Stomach (tissue), 9 donors: ENCODE data around the gene CHI3L1. TPM values are rescaled to one million over a fixed set of nuclear protein-coding genes. Genes with fewer than 3 reads are reported as not detected.

Source experiments
- DNase-seq, 2 donors: peaks; one replicate each; pipeline versions ENCODE4 v3.0.0 to v3.0.0-alpha.2; 2013 to 2019
- H3K27ac ChIP-seq, 5 donors: fragments of 200-600 bp in 4 of 5; sonication (generic) in 4 of 5; one replicate each; pipeline ENCODE4 v1.5.1; 2013 to 2019; ENCODE audit warnings: mild to moderate bottlenecking in 1 of 5, moderate library complexity in 1 of 5
- H3K27me3 ChIP-seq, 3 donors: fragments of 200-600 bp; sonication (generic); one replicate each; pipeline ENCODE4 v1.5.1; 2017 to 2019; ENCODE audit warnings: mixed run types in 1 of 3
- H3K36me3 ChIP-seq, 4 donors: fragments of 200-600 bp; sonication (generic); 1 replicate in 3 of 4; 2 replicates in 1 of 4; pipeline ENCODE4 v1.5.1; 2016 to 2019
- H3K4me1 ChIP-seq, 4 donors: fragments of 200-600 bp; sonication (generic); one replicate each; pipeline ENCODE4 v1.5.1; 2016 to 2019
- H3K4me3 ChIP-seq, 4 donors: fragments of 200-600 bp; sonication (generic) in 3 of 4; one replicate each; pipeline ENCODE4 v1.5.1; 2016 to 2019; ENCODE audit warnings: mild to moderate bottlenecking in 1 of 4
- H3K9me3 ChIP-seq, 4 donors: fragments of 200-600 bp; sonication (generic); one replicate each; pipeline ENCODE4 v1.5.1; 2016 to 2019
- EP300 ChIP-seq: sonication (generic); formaldehyde crosslinking; IDR thresholded peaks from one replicate; pipeline ENCODE4 v1.6.1; 2017; ENCODE audit warnings: antibody characterized with exemption
- POLR2A ChIP-seq, 4 donors: fragments of 450-650 bp; IDR thresholded peaks; one replicate each; pipeline ENCODE4 v1.6.1; 2016; ENCODE audit warnings: antibody characterized with exemption in 4 of 4, control low read depth in 2 of 4, mild to moderate bottlenecking in 1 of 4, moderate library complexity in 1 of 4
- POLR2AphosphoS5 ChIP-seq, 3 donors: sonication (generic); formaldehyde crosslinking; IDR thresholded peaks; one replicate each; pipeline ENCODE4 v1.6.1; 2016; ENCODE audit warnings: antibody characterized with exemption in 3 of 3
- WGBS, 5 donors: extraction: QIAGEN DNeasy Blood & Tissue Kit in 3 of 5; methylation state at CpG; one replicate each; pipeline versions ENCODE4 v1.1.5 to v1.1.7; 2013 to 2018; 5-methylcytosine and 5-hydroxymethylcytosine counted together
- intact Hi-C: fragments of 100-400 bp; cut with DNase I; formaldehyde crosslinking; loops from one replicate; pipeline ENCODE4 v1.15.1; 2023; ENCODE audit warnings: low total_unique reads
- polyA plus RNA-seq, 3 donors: library from polyadenylated mRNA; stranded (reverse); fragments of 200-250 nt; gene quantifications; one replicate each; pipeline ENCODE4 v1.2.3, GENCODE V29; 2013
- total RNA-seq, 5 donors: library from RNA; depleted of rRNA; stranded (reverse); fragments of >200 nt; gene quantifications; one replicate each; pipeline versions ENCODE4 v1.1.0 to v1.2.3, GENCODE V29; 2014 to 2016
- TF ChIP-seq, protein P1 (sequence below), 7 experiments: fragments of 450-650 bp in 4 of 7; fragments of 200-600 bp in 3 of 7; sonication (generic) in 3 of 7; IDR thresholded peaks; one replicate each; pipeline ENCODE4 v1.5.1; 2016 to 2019; ENCODE audit warnings: antibody characterized with exemption in 7 of 7, control low read depth in 2 of 7, mild to moderate bottlenecking in 1 of 7
- donor health status: healthy with polysubstance abuse.
- donor health status: Bipolar disorder and iron deficiency.
- donor health status: healthy.

The CHI3L1 gene
- total and polyA plus RNA-seq, 8 donors, result 1.1 to 28.1 (median 3.9) TPM; not detected in 3

- Histone ChIP-seq H3K27me3 (peaks cover 0 to 24% (median 0%) of the 10 kb centered on the region in 3 donors), H3K27ac (no peak within 1 kb of the TSS), H3K4me3 (no peak within 1 kb of the TSS), H3K9me3 (no peaks in the 10 kb centered on the region), H3K36me3 (no peaks in the 10 kb centered on the region), H3K4me1 (peaks cover 0 to 18% (median 2%) of the 10 kb centered on the region in 4 donors)
- TF ChIP-seq POLR2AphosphoS5 (IDR thresholded peaks at IDR 0.05) (no peak), EP300 (no peak), POLR2A (IDR thresholded peaks at IDR 0.05) (no peak)
- TF ChIP-seq, protein P1, sequence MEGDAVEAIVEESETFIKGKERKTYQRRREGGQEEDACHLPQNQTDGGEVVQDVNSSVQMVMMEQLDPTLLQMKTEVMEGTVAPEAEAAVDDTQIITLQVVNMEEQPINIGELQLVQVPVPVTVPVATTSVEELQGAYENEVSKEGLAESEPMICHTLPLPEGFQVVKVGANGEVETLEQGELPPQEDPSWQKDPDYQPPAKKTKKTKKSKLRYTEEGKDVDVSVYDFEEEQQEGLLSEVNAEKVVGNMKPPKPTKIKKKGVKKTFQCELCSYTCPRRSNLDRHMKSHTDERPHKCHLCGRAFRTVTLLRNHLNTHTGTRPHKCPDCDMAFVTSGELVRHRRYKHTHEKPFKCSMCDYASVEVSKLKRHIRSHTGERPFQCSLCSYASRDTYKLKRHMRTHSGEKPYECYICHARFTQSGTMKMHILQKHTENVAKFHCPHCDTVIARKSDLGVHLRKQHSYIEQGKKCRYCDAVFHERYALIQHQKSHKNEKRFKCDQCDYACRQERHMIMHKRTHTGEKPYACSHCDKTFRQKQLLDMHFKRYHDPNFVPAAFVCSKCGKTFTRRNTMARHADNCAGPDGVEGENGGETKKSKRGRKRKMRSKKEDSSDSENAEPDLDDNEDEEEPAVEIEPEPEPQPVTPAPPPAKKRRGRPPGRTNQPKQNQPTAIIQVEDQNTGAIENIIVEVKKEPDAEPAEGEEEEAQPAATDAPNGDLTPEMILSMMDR (IDR thresholded peaks at IDR 0.05), result no peak
- no peak for DNase-seq
- intact Hi-C loops, result no loop called here
- 75 to 83% (median 76%) methylated on average over 4 to 5 of the region's 5 CpGs; no CpG with 5 or more reads in 1 of the 5 donors for WGBS, 5 donors
Measured at GRCh38 chr1:203175237-203175826, 11.2 kb downstream of the CHI3L1 start, which contains the start of gene MYBPH. Gene MYBPH (minus strand): TSS chr1:203175826. CDS start chr1:203175755, 71 bp downstream.

- Histone ChIP-seq H3K9me3 (no peaks in the 10 kb centered on the region), H3K27ac (no peak overlapping the region), H3K27me3 (peaks cover 0 to 24% (median 0%) of the 10 kb centered on the region in 3 donors), H3K36me3 (no peaks in the 10 kb centered on the region), H3K4me3 (no peak overlapping the region), H3K4me1 (peaks cover 0 to 18% (median 2%) of the 10 kb centered on the region in 4 donors)
- intact Hi-C loops, result no loop called here
- no peak for TF ChIP-seq POLR2AphosphoS5 (IDR thresholded peaks at IDR 0.05)
- WGBS, 5 donors, result 91 to 93% (median 92%) methylated on average over 3 to 12 of the region's 12 CpGs
- no peak for DNase-seq
Measured at GRCh38 chr1:203174324-203174985, 12.0 kb downstream of the CHI3L1 start.

DNA sequence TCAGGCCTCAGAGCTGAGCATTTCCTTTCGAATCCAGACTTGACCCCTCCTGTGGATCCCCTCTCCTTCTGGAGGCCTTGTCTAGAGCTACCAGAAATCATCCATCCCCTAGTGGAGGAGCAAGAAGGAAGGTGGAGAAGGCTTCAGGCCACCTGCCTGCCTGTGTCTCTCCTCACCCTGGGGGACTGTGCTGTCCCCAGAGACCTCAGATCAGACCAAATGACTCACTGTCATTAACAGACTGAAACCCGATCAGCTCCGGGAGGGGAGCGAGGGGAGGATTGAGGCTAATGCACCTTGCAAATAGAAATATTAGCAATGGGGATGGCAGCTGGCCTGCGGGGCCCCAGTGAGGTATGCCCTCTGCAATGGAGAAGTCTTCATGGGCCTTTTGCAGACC lies 12.9 kb downstream of the CHI3L1 start:
- no peak overlapping the region for H3K4me3 ChIP-seq
- intact Hi-C loops, result no loop called here
- H3K27me3 ChIP-seq, result peaks cover 0 to 24% (median 0%) of the 10 kb centered on the region in 3 donors
- H3K36me3 ChIP-seq, result no peaks in the 10 kb centered on the region
- no peak overlapping the region for H3K27ac ChIP-seq
- 71 to 86% (median 81%) methylated on average over 5 of the region's 5 CpGs for WGBS, 5 donors
- peaks cover 0 to 18% (median 2%) of the 10 kb centered on the region in 4 donors for H3K4me1 ChIP-seq
- TF ChIP-seq EP300, result no peak
- TF ChIP-seq POLR2A (IDR thresholded peaks at IDR 0.05), result no peak
- TF ChIP-seq POLR2AphosphoS5 (IDR thresholded peaks at IDR 0.05), result no peak
- TF ChIP-seq, protein P1 (IDR thresholded peaks at IDR 0.05), result no peak
- H3K9me3 ChIP-seq, result no peaks in the 10 kb centered on the region
- DNase-seq, result no peak

GRCh38 chr1:203173011-203173555 lies 13.4 kb downstream of the CHI3L1 start:
- TF ChIP-seq EP300 (no peak), POLR2AphosphoS5 (IDR thresholded peaks at IDR 0.05) (no peak), POLR2A (IDR thresholded peaks at IDR 0.05) (no peak)
- TF ChIP-seq, protein P1 (IDR thresholded peaks at IDR 0.05), result no peak
- no peaks in the 10 kb centered on the region for H3K36me3 ChIP-seq
- H3K27ac ChIP-seq, result no peak overlapping the region
- intact Hi-C loops, result no loop called here
- peaks cover 0 to 24% (median 0%) of the 10 kb centered on the region in 3 donors for H3K27me3 ChIP-seq
- 53 to 92% (median 85%) methylated on average over 2 of the region's 2 CpGs for WGBS, 5 donors
- H3K4me3 ChIP-seq, result no peak overlapping the region
- no peaks in the 10 kb centered on the region for H3K9me3 ChIP-seq
- DNase-seq, result no peak
- peaks cover 0 to 18% (median 2%) of the 10 kb centered on the region in 4 donors for H3K4me1 ChIP-seq
